ENCODE data around the gene GSE1.

- TF ChIP-seq, protein P1, sequence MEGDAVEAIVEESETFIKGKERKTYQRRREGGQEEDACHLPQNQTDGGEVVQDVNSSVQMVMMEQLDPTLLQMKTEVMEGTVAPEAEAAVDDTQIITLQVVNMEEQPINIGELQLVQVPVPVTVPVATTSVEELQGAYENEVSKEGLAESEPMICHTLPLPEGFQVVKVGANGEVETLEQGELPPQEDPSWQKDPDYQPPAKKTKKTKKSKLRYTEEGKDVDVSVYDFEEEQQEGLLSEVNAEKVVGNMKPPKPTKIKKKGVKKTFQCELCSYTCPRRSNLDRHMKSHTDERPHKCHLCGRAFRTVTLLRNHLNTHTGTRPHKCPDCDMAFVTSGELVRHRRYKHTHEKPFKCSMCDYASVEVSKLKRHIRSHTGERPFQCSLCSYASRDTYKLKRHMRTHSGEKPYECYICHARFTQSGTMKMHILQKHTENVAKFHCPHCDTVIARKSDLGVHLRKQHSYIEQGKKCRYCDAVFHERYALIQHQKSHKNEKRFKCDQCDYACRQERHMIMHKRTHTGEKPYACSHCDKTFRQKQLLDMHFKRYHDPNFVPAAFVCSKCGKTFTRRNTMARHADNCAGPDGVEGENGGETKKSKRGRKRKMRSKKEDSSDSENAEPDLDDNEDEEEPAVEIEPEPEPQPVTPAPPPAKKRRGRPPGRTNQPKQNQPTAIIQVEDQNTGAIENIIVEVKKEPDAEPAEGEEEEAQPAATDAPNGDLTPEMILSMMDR (IDR thresholded peaks at IDR 0.05 in 4 of 5, conservative IDR thresholded peaks at IDR 0.05 in 1 of 5) = no peak
- TF ChIP-seq POLR2A (IDR thresholded peaks at IDR 0.05) = no peak
These were observed 5.2 kb upstream of the GSE1 start for GRCh38 chr16:85607796-85608514.

All from gastrocnemius medialis (tissue), 4 donors.